Measurements from ENCODE around the gene GNG10.
"Not testable (repeated sequence)": the region's sequence is repeated elsewhere in the genome, so short reads cannot be mapped to it uniquely, and the experiment has no call there.

GNG10 gene

DNA sequence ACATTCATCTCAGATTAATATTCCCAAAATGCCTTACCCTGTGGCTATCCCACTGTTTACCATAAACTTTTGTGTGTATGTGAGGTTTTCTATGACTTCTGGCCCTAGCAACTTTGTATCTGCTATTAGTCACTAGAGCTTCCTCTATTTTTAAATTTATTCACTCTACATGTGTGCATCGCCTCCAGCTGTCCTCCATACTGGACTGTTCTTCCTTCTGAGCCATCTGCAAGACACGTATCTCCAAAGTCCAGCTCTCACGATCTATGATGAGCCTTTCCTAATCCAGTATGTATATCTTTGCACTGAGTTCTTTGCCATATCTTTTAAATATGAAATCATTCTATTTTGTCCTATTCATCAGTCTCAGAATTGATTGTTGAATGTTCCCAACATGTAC is 1.7 kb upstream of the GNG10 start:
- no peaks in the 10 kb centered on the region for H3K4me1 ChIP-seq
- H3K9me3 ChIP-seq, result no peaks in the 10 kb centered on the region
- 0 out of 2 replicates have a peak, but pooled peaks cover 3% of the 10 kb centered on the region for H3K36me3 ChIP-seq
- no peaks in the 10 kb centered on the region for H3K27me3 ChIP-seq
- no peak for DNase-seq
- no peak for TF ChIP-seq CTCF (IDR thresholded peaks at IDR 0.05; ENCODE audit: low read depth, low read length)
- H3K4me3 ChIP-seq (ENCODE audit: low read depth, low read length), result no peak overlapping the region

- Histone ChIP-seq H3K4me3 (ENCODE audit: low read depth, low read length) (peak overlapping the region; percentile 90), H3K27me3 (no peaks in the 10 kb centered on the region), H3K4me1 (no peaks in the 10 kb centered on the region), H3K36me3 (peaks cover 5% of the 10 kb centered on the region), H3K9me3 (no peaks in the 10 kb centered on the region)
- TF ChIP-seq CTCF (IDR thresholded peaks at IDR 0.05; ENCODE audit: low read depth, low read length), result no peak
- peak; percentile 32 for DNase-seq
Measured at GRCh38 chr9:111661802-111662521, 557 bp downstream of the GNG10 start.

- Histone ChIP-seq H3K4me3 (ENCODE audit: low read depth, low read length) (peak overlapping the region; percentile 90), H3K9me3 (no peaks in the 10 kb centered on the region), H3K36me3 (peaks cover 13% of the 10 kb centered on the region), H3K4me1 (no peaks in the 10 kb centered on the region), H3K27me3 (no peaks in the 10 kb centered on the region)
- TF ChIP-seq CTCF (IDR thresholded peaks at IDR 0.05; ENCODE audit: low read depth, low read length), result no peak
- no peak for DNase-seq
Measured at GRCh38 chr9:111662576-111663300, 1.3 kb downstream of the GNG10 start.

DNA sequence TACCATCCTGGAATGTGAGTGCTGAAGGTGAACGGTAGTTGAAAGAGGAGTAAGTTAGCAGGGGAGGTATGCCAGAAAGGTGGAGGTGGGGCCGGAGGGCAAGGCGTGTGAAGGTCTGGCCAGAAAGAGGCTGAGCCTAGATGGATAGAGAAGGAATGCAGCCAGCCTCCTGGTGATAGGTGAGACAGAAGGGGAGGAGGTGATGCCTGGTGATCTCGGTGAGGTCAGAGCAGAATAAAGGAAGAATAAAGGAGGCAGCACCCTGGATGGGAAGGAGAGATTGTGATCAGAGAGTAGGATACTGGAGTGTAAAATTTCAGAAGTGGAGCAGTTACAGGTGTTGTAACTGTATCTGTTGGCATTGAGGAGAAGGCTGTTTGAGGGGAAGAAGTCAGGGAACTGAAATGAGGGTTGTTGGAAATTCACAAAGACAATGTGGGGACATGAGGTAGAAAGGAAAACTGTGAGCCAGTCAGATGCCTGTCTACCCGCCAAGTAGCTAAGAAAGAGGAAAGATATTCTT is 2.0 kb downstream of the GNG10 start:
- Histone ChIP-seq H3K27me3 (no peaks in the 10 kb centered on the region), H3K9me3 (no peaks in the 10 kb centered on the region), H3K36me3 (peaks cover 15% of the 10 kb centered on the region), H3K4me1 (no peaks in the 10 kb centered on the region), H3K4me3 (ENCODE audit: low read depth, low read length) (no peak overlapping the region)
- no peak for DNase-seq
- TF ChIP-seq CTCF (IDR thresholded peaks at IDR 0.05; ENCODE audit: low read depth, low read length), result no peak

GRCh38 chr9:111668026-111668573 is 6.7 kb downstream of the GNG10 start:
- H3K9me3 ChIP-seq, result no peaks in the 10 kb centered on the region
- H3K36me3 ChIP-seq, result peaks cover 19% of the 10 kb centered on the region
- H3K4me1 ChIP-seq, result no peaks in the 10 kb centered on the region
- no peaks in the 10 kb centered on the region for H3K27me3 ChIP-seq
- TF ChIP-seq CTCF (IDR thresholded peaks at IDR 0.05; ENCODE audit: low read depth, low read length), result no peak
- H3K4me3 ChIP-seq (ENCODE audit: low read depth, low read length), result no peak overlapping the region
- no peak for DNase-seq

- H3K9me3 ChIP-seq; H3K4me3 ChIP-seq (ENCODE audit: low read depth, low read length); DNase-seq; H3K27me3 ChIP-seq; H3K4me1 ChIP-seq: not testable (repeated sequence)
- H3K36me3 ChIP-seq, result peaks cover 19% of the 10 kb centered on the region
Measured at GRCh38 chr9:111668601-111669000, 7.2 kb downstream of the GNG10 start.
